K562 (cell line): ENCODE results near the gene SURF6. TPM values are rescaled to one million over a fixed set of nuclear protein-coding genes. Genes with fewer than 3 reads are reported as not detected.
"Not testable (repeated sequence)": the region's sequence is repeated elsewhere in the genome, so short reads cannot be mapped to it uniquely, and the experiment has no call there.

ENCODE experiments used
- CXXC5 ChIP-seq: fragments of 250-450 bp; sonication (Bioruptor Pico); IDR thresholded peaks from 2 replicates; pipeline ENCODE4 v1.8.0; 2022; ENCODE audit warnings: inconsistent platforms, mild to moderate bottlenecking, moderate library complexity
- ESRRA ChIP-seq: fragments of 450-650 bp; IDR thresholded peaks from 2 replicates; pipeline ENCODE4 v1.6.1; 2014; ENCODE audit warnings: low read depth, mild to moderate bottlenecking, moderate library complexity, borderline replicate concordance
- FOXA3 ChIP-seq, 2 experiments: fragments of 450-650 bp in 1 of 2; sonication (generic) in 1 of 2; formaldehyde crosslinking; IDR thresholded peaks in 1 of 2; conservative IDR thresholded peaks in 1 of 2; 2 replicates each; pipeline versions ENCODE4 v1.4.0 to v1.8.0; 2020 to 2022; ENCODE audit warnings: mild to moderate bottlenecking in 2 of 2, missing genetic modification reagents in 1 of 2
- FOXM1 ChIP-seq, 2 experiments: fragments of 450-650 bp in 1 of 2; sonication (generic) in 1 of 2; formaldehyde crosslinking in 1 of 2; IDR thresholded peaks; 2 replicates each; pipeline versions ENCODE4 v1.6.1 to v1.9.0; 2017 to 2022; ENCODE audit warnings: low read depth in 2 of 2, mild to moderate bottlenecking in 2 of 2, missing genetic modification reagents in 1 of 2, moderate library complexity in 1 of 2
- GABPB1 ChIP-seq: sonication (generic); formaldehyde crosslinking; IDR thresholded peaks from 2 replicates; pipeline ENCODE4 v1.8.0; 2022; ENCODE audit warnings: mild to moderate bottlenecking, missing genetic modification reagents
- HDAC3 ChIP-seq: fragments of 450-650 bp; IDR thresholded peaks from 2 replicates; pipeline ENCODE4 v1.6.1; 2018; ENCODE audit warnings: borderline replicate concordance, mild to moderate bottlenecking, moderate library complexity; ENCODE audit not compliant: partially characterized antibody
- HDAC8 ChIP-seq: fragments of 450-650 bp; IDR thresholded peaks from 2 replicates; pipeline ENCODE4 v1.6.1; 2016; ENCODE audit warnings: mild to moderate bottlenecking, missing genetic modification characterization, moderate library complexity, missing compliant biosample characterization
- MECOM ChIP-seq: fragments of 250-450 bp; sonication (Bioruptor Pico); IDR thresholded peaks from 2 replicates; pipeline ENCODE4 v1.8.0; 2022; ENCODE audit warnings: inconsistent platforms
- RBBP5 ChIP-seq: fragments of 200-600 bp; sonication (generic); IDR thresholded peaks from 2 replicates; pipeline ENCODE4 v1.6.1; 2012; ENCODE audit warnings: borderline replicate concordance, mild to moderate bottlenecking, low read length, control low read depth, inconsistent platforms; ENCODE audit not compliant: insufficient read depth, poor library complexity, severe bottlenecking
- SOX6 ChIP-seq: fragments of 450-650 bp; IDR thresholded peaks from 2 replicates; pipeline ENCODE4 v1.6.1; 2014; ENCODE audit warnings: mild to moderate bottlenecking
- ZNF274 ChIP-seq: IDR thresholded peaks from 2 replicates; pipeline ENCODE4 v1.6.1; 2011; ENCODE audit warnings: low read depth, mild to moderate bottlenecking, low read length, moderate library complexity, borderline replicate concordance
- ZNF589 ChIP-seq: fragments of 200-800 bp; sonication (Bioruptor generic); IDR thresholded peaks from 2 replicates; pipeline ENCODE4 v1.6.1; 2016; ENCODE audit warnings: low read depth, missing genetic modification characterization, missing compliant biosample characterization
- ZNF766 ChIP-seq: fragments of 200-800 bp; sonication (Bioruptor generic); conservative IDR thresholded peaks from 2 replicates; pipeline ENCODE4 v1.6.1; 2016; ENCODE audit warnings: missing genetic modification characterization, missing compliant biosample characterization
- polyA plus RNA-seq, 8 experiments: library from polyadenylated mRNA; depleted of rRNA in 4 of 8; stranded (reverse) in 5 of 8; unstranded in 3 of 8; fragments of >200 nt; fragmentation: Nextera tagmentation in 2 of 8; fragmentation: Illumina TruSeq in 1 of 8; extraction: Ambion mirVana in 2 of 8; extraction: Trizol in 1 of 8; gene quantifications; 2 replicates each; pipeline versions ENCODE4 v1.2.1 to v1.2.3, GENCODE V29; 2011 to 2014; ENCODE audit warnings: inconsistent platforms in 1 of 8, missing spikeins in 1 of 8
- total RNA-seq, 7 experiments: library from RNA; depleted of rRNA in 6 of 7; stranded (reverse); fragments of >200 nt in 6 of 7; fragmentation: Illumina TruSeq in 2 of 7; extraction: Trizol in 2 of 7; gene quantifications; 2 replicates each; pipeline versions ENCODE4 v1.2.1 to v1.2.3, GENCODE V29; 2011 to 2021; ENCODE audit warnings: low replicate concordance in 1 of 7
- TF ChIP-seq, protein P1 (sequence below): sonication (generic); formaldehyde crosslinking; IDR thresholded peaks from 2 replicates; pipeline ENCODE4 v1.8.1; 2023; ENCODE audit warnings: missing genetic modification reagents, mild to moderate bottlenecking, borderline replicate concordance

Gene SURF6
- total and polyA plus RNA-seq, 9 of the 15 experiments (the other 6 are each of a cell fraction or from before 2014, with no cell fraction given), result 1.4 to 68.3 (median 14.7) TPM

DNA sequence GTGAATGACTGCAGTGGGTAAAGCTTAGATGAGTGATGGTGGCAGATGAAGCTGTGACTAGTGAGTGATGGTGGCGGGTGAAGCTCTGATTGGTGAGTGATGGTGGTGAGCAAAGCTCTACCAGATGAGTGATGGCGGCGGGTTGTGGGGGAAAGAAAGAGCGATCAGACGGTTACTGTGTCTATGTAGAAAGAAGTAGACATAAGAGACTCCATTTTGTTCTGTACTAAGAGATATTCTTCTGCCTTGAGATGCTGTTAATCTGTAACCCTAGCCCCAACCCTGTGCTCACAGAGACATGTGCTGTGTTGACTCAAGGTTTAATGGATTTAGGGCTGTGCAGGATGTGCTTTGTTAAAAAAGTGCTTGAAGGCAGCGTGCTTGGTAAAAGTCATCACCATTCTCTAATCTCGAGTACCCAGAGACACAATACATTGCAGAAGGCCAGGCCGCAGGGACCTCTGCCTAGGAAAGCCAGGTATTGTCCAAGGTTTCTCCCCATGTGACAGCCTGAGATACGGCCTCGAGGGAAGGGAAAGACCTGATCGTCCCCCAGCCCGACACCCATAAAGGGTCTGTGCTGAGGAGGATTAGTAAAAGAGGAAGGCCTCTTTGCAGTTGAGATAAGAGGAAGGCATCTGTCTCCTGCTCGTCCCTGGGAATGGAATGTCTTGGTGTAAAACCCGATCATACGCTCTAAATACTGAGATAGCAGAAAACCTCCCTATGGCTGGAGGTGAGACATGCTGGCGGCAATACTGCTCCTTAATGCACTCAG, 52.5 kb downstream of the SURF6 start (continued):
- TF ChIP-seq, protein P1, sequence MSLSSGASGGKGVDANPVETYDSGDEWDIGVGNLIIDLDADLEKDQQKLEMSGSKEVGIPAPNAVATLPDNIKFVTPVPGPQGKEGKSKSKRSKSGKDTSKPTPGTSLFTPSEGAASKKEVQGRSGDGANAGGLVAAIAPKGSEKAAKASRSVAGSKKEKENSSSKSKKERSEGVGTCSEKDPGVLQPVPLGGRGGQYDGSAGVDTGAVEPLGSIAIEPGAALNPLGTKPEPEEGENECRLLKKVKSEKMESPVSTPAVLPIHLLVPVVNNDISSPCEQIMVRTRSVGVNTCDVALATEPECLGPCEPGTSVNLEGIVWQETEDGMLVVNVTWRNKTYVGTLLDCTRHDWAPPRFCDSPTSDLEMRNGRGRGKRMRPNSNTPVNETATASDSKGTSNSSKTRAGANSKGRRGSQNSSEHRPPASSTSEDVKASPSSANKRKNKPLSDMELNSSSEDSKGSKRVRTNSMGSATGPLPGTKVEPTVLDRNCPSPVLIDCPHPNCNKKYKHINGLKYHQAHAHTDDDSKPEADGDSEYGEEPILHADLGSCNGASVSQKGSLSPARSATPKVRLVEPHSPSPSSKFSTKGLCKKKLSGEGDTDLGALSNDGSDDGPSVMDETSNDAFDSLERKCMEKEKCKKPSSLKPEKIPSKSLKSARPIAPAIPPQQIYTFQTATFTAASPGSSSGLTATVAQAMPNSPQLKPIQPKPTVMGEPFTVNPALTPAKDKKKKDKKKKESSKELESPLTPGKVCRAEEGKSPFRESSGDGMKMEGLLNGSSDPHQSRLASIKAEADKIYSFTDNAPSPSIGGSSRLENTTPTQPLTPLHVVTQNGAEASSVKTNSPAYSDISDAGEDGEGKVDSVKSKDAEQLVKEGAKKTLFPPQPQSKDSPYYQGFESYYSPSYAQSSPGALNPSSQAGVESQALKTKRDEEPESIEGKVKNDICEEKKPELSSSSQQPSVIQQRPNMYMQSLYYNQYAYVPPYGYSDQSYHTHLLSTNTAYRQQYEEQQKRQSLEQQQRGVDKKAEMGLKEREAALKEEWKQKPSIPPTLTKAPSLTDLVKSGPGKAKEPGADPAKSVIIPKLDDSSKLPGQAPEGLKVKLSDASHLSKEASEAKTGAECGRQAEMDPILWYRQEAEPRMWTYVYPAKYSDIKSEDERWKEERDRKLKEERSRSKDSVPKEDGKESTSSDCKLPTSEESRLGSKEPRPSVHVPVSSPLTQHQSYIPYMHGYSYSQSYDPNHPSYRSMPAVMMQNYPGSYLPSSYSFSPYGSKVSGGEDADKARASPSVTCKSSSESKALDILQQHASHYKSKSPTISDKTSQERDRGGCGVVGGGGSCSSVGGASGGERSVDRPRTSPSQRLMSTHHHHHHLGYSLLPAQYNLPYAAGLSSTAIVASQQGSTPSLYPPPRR, result peak; percentile 96; the same call in 1 of the 2 replicates
- TF ChIP-seq CXXC5 (CRISPR knock-in tag), result peak; percentile 94
- peak; percentile 48; the same call in 1 of the 2 replicates for TF ChIP-seq GABPB1
- TF ChIP-seq ESRRA, result peak; percentile 47; the same call in 1 of the 2 replicates
- TF ChIP-seq FOXM1 (IDR thresholded peaks at IDR 0.05; ENCODE audit: low read depth), result peak; percentile 92
- TF ChIP-seq FOXM1 (CRISPR knock-in tag; IDR thresholded peaks at IDR 0.05; ENCODE audit: low read depth), result not testable (repeated sequence)
- TF ChIP-seq MECOM, result peak; percentile 82
- TF ChIP-seq FOXA3 (CRISPR knock-in tag; conservative IDR thresholded peaks at IDR 0.05 in 1 of 2, IDR thresholded peaks at IDR 0.05 in 1 of 2), result peak; percentile 88 to 99
- peak; percentile 71 for TF ChIP-seq ZNF589 (CRISPR knock-in tag)
- peak; percentile 95 for TF ChIP-seq HDAC3
- TF ChIP-seq SOX6, result peak; percentile 98
- peak; percentile 64 for TF ChIP-seq RBBP5
- peak; percentile 73; the same call in 1 of the 2 replicates for TF ChIP-seq ZNF274
- 0 out of 2 replicates have a peak, but pooled peaks have one; percentile 60 for TF ChIP-seq HDAC8 (tag)
- peak; percentile 87 for TF ChIP-seq ZNF766 (CRISPR knock-in tag)
